ENCODE data around the gene DISC1. TPM values are rescaled to one million over a fixed set of nuclear protein-coding genes. Genes with fewer than 3 reads are reported as not detected.
"Not testable (repeated sequence)": the region's sequence is repeated elsewhere in the genome, so short reads cannot be mapped to it uniquely, and the experiment has no call there.

Gene DISC1
- total RNA-seq, 1 donor from 2014 or later = 24.3 TPM

DNA sequence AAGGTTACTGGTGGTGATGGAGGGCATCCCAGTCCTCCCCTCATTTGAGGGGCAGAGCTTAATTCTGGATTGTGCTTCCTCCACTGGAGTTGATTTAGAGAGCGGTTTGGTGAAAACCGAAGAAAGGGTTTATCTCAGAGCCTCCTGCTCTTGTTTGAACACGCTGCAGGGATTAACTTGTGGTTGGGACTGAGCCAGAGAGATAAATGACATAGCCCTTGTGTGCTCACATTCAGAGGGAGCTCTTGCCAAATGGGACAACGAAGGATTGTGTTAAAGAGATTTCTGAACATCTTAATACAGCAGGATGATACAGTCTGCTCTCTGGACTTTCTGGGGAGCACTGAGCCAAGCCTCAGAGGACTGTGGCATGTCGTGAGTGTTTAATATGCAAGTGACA, 308.2 kb downstream of the DISC1 start:
- peak; percentile 92 for DNase-seq

- DNase-seq = no peak
Measured at GRCh38 chr1:231935856-231936255, 309.3 kb downstream of the DISC1 start.

- peak; percentile 81 for DNase-seq
Measured at GRCh38 chr1:231936983-231937775, 310.6 kb downstream of the DISC1 start.

DNA sequence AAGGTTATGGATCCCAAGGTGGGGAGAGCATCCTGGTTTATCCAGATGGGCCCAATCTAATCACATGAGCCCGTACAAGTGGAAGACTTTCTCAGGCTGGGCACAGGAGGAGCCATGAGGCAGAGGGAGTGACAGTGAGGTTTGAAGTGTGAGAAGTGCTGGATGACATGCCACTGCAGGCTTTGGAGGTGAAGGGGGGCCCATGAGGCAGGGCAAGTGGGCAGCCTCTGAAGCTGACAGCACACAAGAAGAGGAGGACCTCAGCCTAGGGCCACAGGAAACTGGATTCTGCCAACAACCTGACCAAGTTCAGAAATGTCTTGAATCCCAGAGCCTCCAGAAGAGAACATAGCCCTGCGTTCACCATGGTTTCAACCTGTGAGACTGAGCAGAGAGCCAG, 311.6 kb downstream of the DISC1 start:
- no peak for DNase-seq

- DNase-seq = no peak
Measured at GRCh38 chr1:231938711-231939110, 312.1 kb downstream of the DISC1 start.

- no peak for DNase-seq
Measured at GRCh38 chr1:231939118-231939517, 312.5 kb downstream of the DISC1 start.

DNA sequence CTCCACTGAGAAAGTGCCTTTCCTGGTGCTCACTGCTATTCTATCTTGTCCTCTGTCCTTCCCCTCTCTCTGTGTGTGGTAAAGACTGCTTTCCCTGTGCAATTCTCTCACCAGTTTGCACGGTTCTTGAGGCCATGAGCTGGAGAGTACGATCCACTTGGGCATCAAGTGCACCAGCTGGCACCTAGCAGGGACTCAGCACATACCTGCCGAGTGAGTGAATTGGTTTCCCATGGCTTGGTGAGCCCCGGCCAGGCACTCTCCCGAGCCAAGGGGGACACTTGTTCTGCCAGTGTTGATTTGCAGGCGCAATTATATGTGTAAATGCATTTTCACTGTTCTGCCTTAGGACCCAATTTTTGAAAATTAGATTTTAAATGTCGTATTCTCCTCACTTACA, 313.5 kb downstream of the DISC1 start:
- no peak for DNase-seq

GRCh38 chr1:231940701-231941100, 314.1 kb downstream of the DISC1 start:
- peak; percentile 75 for DNase-seq

DNA sequence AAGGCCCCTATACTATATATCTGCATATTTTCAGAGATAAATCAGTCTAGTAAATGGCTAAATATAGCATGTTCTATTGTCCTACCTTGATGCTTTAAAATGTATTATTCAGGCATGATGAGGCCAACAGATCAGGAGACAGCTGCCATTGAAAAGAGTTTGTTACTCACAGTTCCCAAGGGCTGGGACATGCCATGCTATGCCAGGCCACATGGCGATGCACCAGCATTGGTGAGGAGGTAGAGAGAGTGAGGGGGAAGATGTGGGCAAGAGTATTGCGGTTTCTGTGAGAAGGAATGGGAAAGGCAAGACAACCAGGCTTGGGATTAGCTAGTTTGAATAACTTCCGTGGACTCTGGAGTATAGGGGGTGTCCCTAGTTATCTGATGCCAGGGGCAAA, 316.5 kb downstream of the DISC1 start:
- no peak for DNase-seq

DNA sequence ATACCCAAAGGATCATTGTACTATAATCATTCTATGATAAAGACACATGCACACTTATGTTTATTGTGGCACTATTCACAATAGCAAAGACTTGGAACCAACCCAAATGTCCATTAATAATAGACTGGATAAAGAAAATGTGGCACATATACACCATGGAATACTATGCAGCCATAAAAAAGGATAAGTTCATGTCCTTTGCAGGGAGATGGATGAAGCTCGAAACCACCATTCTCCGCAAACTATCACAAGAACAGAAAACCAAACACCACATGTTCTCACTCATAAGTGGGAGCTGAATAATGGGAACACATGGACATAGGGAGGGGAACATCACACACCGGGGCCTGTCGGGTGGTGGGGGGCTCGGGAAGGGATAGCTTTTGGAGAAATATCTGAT, 321.5 kb downstream of the DISC1 start:
- not testable (repeated sequence) for DNase-seq

- peak; percentile 73 for DNase-seq
Measured at GRCh38 chr1:231949277-231950091, 322.9 kb downstream of the DISC1 start.

- no peak for DNase-seq
Measured at GRCh38 chr1:231950331-231951128, 323.9 kb downstream of the DISC1 start.

GRCh38 chr1:231951374-231951773, 324.8 kb downstream of the DISC1 start:
- DNase-seq = peak; percentile 81

GRCh38 chr1:231952154-231952553, 325.6 kb downstream of the DISC1 start:
- DNase-seq = no peak

- no peak for DNase-seq
Measured at GRCh38 chr1:231953660-231954059, 327.1 kb downstream of the DISC1 start.

GRCh38 chr1:231954751-231955150, 328.2 kb downstream of the DISC1 start:
- no peak for DNase-seq

DNA sequence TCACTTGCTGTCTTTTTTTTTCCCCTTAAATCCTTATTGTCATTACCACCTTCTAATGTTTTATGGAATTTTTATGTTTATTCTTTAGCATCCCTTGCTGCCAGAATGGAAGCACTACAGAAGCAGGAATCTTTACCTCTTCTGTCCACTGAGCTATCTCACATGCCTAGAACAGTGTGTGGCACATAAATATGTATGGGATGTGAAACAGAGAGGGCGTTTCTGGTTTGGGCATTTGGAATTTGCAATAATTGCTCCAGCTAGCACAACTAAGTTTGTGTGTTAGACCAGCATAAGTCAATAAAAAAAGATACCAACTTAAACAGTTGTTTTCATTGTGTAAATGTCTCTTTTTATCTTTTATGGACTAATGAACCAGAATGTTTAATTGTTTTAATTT, 330.8 kb downstream of the DISC1 start:
- no peak for DNase-seq

DNA sequence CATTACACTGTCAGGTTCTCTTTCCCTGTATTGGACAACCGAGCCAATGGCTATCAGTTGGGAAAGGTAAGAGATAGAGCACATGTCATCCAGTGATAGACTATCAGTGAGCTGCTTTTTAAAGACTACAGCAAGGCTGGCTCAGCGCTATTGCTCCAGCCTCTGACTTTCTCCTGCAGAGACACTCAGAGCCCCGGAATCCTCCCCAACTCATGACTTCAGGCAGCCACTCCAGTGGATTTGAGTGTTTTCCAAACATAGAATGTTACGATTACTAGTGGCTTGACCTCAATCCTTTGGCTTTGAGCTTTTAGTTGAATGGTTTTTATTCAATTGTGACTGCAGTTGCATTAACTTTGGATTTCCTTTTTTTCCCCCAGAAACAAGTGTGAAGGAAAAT, 331.9 kb downstream of the DISC1 start:
- DNase-seq = no peak

DNA sequence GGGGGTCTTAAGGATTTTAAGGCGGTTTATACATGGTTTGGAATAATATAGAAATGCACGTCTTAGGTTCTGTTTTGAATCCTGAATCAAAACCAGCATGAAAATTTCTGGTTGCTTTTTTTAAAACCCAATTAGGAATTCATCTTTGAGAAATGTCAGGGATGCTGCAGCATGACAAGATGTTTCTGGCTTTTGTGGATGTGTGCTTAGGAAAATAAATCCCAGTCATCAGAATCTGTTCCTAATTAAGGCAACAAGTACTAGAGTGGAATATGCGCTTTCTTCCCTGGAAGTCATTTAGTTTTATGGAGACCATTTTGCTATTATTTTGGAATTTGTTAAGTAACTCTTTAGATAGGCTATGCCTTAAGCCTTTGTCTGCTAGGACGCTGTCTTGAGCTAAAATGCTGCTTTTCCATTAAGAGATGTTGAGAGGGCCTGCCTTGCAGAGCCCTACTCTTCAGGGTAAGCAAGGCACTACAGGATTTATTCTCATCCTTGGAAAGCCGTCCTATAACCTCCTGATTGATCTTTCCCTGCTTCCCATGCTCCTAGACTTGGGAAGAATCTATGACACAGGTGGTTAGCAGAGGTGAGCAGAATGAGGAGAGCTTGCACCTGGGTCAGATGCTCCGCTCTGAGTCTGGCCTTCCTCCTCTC, 332.8 kb downstream of the DISC1 start:
- peak; percentile 58 for DNase-seq

DNA sequence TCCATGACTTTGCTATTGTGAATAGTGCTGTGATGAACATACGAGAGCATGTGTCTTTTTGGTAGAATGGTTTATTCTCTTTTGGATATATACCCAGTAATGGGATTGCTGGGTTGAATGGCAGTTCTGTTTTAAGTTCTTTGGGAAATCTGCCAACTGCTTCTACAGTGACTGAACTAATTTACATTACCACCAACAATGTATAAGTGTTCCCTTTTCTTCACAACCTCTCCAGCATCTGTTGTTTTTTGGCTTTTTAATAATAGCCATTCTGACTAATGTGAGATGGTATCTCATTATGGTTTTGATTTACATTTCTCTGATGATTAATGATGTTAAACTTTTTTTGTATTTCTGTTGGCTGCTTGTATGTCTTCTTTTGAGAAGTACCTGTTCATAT, 335.2 kb downstream of the DISC1 start:
- not testable (repeated sequence) for DNase-seq

- no peak for DNase-seq
Measured at GRCh38 chr1:231962636-231963035, 336.0 kb downstream of the DISC1 start.

DNA sequence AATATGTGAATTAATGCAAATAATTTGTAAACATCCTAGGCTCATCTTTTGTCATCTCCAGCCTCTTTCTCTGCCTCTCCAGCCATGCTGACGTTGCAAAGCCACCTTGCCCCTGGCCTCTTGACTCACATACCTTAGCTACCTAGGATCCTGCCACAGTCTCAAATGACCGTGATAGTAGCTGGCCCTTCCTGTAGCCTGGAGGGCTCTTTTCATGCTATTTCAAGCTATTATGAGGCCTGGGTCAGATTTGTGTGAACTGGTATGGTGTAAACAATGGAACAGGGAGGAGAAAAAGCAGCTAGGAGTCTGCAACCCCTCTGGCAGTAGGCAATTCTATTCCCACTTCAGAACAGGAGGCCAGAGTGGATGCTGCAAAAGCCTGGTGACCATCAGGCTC, 337.7 kb downstream of the DISC1 start:
- DNase-seq = no peak

Measured in tongue (tissue), 2 donors.